ENCODE measurements around the gene RAB36.

RAB36 gene

DNA sequence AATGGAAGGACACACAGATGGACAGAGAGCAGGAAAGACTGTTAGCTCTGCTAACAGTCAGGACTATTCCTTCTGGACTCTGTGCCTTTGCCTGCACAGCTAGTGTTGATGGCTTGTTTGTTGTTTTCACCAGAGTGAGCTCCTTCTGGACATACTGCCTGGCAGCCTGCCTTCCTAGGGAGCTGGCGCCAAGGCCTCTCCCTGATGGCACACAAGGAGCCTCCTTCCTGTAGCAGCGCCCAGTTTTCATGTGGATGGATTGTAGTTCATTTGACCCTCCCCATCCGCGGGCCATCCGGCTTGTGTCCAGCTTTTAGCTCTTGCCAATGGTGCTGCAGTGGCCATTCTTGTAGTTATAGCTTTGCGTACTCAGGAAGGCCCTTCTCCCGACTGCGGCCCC is 18.4 kb downstream of the RAB36 start:
- no peak for DNase-seq

DNA sequence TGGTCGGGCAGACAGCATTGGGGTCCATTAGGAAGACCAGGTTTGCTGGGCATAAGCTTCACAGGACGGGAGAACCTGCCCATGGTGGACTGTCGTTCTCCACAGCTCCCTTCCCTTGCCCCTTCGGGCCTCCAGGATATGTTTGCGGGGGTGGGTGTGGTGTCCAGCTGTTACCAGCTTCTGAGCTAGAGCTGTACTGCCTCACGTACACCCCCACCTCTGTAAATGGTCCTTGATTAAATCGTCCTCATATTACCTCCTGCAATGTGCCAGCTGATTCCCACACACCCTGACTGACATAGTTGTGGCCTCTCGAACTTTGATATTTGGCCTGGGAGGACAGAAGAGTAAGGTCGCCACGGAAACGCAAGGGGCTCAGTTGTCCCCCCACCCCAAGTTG is 18.8 kb downstream of the RAB36 start:
- no peak for DNase-seq

- DNase-seq = no peak
Measured at GRCh38 chr22:23166042-23166831, 21.0 kb downstream of the RAB36 start.

GRCh38 chr22:23166841-23167616 is 21.8 kb downstream of the RAB36 start:
- no peak for DNase-seq

DNA sequence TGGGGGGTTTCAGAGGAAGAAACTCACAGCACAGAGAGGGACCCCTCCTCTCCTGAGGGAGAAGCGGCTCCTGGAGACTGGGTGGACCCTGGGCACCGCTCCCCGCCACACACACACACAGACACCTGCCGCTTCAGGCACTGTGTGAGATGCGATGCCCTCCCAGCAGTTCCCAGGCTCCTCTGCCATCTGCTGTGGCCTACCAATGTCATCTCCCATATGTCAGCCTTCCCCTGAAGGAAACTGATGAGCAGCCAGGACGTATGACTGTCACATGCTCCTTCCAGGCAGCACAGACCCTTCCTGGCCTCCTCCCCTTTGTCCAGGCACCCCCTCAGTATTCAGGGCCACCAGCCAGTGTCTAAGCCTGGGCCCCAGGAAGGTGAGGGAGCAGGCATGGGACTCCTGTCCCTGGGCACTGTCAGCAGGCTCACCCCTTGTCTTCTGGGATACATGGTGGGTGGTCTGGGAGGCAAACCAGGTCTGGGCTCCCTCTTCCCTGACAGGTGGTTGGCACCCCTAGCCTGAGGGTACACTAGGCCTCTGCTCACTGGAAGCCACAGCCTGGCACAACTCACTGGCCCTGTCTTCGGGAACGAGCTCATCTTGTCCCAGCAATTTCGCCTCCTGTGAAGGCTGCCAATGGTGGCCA is 23.2 kb downstream of the RAB36 start:
- peak; percentile 78 for DNase-seq

- DNase-seq = no peak
Measured at GRCh38 chr22:23169043-23169406, 23.7 kb downstream of the RAB36 start.

DNA sequence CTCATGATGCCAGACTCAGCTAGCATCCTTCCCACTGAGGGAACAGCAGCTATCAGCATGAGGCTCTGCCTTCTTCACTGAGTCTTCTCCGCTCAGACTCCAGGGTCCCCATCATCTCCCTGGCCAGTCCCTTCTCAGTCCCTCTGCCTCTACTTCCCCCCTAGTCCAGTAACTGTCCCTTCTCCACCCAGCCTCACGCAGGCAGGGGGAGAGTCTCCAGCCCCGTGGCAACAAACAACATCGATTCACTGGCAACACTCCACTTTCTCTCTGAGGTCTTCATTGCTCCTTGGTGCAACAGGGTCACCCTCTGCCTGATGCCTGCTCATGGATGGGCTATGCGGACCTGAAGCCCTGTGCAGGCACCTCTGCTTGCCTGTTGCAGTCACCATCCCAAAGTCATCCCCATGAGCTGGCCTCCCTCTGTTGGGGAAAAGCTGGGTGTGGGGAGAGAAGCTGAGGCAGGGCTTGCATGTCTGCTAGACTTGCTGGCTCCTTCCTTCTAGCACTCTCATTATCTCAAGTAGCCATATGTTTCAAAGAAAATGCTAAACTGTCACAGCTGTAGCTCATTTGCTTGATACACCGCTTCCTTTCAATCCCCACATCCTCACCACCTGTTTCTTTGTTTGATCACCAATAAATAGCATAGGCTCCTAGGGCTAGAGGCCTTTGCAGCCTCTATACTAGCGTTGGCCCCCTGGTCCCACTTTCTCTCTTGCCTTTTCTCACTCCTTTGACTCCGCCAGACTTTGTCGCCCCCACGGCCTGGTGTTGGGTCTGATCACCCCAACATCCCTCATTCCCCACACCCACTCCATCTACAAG is 30.8 kb downstream of the RAB36 start:
- DNase-seq = peak; percentile 98

GRCh38 chr22:23176645-23177027 is 31.4 kb downstream of the RAB36 start:
- DNase-seq = no peak

DNA sequence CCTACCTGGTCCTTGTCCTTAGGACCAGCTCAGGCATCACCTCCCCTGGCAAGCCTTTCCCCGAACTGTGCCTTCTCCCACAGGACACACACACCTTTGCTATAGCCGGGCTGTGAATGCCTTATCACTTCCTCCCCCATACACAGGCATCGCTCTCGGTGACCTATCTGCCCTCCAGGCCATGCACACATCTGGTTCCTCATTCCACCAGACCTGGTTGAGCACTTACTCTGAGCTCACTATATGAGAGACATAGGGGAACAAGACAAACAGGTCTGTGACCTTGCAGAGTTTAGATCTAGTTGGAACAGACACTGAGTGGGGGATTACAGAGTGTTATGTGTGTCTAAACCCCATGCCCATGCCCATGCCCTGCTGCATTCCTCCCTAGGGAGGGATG is 31.9 kb downstream of the RAB36 start:
- DNase-seq = no peak

DNA sequence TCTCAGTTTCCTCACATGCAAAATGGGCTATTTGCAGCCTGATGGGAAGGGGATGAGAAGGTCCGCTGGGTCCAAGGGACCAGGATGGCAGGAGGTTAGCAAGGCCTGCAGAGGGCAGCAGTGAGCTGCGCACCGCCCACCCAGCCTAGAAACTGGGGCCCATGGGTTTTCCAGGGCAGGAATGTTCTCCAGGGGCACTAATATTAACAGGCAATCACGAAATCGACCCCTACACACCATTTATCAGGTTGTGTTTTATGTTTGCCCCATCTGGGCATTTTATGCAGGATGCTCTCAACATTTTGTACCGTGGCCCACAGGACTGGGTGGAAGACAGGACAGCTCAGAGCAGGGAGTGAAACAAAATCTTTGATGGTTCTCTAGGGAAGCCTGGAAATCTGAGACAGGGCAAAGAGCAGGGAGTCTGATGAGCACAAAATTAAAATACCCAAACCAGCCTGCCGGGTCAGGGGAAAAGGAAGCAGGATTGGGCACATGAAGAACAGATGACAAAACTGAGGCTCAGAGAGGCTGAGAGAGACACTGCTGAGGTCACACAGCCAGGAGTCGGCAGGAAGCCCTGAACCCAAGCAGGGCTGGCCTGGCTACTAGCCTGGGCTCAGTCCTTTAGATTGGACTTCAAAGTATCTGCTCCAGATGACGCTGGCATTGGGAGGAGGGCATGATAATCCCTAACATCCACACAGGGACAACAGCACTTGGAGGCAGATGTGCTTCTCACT is 33.4 kb downstream of the RAB36 start:
- DNase-seq = no peak

GRCh38 chr22:23179381-23180299 is 34.4 kb downstream of the RAB36 start:
- DNase-seq = no peak

DNA sequence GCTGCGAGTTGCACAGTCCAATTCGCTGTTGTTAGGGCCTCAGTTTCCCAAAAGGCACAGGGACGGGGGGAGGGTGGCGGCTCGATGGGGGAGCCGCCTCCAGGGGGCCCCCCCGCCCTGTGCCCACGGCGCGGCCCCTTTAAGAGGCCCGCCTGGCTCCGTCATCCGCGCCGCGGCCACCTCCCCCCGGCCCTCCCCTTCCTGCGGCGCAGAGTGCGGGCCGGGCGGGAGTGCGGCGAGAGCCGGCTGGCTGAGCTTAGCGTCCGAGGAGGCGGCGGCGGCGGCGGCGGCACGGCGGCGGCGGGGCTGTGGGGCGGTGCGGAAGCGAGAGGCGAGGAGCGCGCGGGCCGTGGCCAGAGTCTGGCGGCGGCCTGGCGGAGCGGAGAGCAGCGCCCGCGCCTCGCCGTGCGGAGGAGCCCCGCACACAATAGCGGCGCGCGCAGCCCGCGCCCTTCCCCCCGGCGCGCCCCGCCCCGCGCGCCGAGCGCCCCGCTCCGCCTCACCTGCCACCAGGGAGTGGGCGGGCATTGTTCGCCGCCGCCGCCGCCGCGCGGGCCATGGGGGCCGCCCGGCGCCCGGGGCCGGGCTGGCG is 35.1 kb downstream of the RAB36 start, which contains the start of gene BCR:
TSS of gene BCR (plus strand) at position 209 of the 592 bp plus-strand sequence. CDS start 452 bp downstream, outside the sequence.
- DNase-seq = no peak

GRCh38 chr22:23180893-23181720 is 35.8 kb downstream of the RAB36 start:
- DNase-seq = no peak

DNA sequence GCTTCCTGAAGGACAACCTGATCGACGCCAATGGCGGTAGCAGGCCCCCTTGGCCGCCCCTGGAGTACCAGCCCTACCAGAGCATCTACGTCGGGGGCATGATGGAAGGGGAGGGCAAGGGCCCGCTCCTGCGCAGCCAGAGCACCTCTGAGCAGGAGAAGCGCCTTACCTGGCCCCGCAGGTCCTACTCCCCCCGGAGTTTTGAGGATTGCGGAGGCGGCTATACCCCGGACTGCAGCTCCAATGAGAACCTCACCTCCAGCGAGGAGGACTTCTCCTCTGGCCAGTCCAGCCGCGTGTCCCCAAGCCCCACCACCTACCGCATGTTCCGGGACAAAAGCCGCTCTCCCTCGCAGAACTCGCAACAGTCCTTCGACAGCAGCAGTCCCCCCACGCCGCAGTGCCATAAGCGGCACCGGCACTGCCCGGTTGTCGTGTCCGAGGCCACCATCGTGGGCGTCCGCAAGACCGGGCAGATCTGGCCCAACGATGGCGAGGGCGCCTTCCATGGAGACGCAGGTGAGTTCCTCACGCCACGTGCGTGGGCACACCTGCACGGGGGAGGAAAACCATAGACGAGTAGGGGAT is 36.5 kb downstream of the RAB36 start:
- DNase-seq = no peak

DNA sequence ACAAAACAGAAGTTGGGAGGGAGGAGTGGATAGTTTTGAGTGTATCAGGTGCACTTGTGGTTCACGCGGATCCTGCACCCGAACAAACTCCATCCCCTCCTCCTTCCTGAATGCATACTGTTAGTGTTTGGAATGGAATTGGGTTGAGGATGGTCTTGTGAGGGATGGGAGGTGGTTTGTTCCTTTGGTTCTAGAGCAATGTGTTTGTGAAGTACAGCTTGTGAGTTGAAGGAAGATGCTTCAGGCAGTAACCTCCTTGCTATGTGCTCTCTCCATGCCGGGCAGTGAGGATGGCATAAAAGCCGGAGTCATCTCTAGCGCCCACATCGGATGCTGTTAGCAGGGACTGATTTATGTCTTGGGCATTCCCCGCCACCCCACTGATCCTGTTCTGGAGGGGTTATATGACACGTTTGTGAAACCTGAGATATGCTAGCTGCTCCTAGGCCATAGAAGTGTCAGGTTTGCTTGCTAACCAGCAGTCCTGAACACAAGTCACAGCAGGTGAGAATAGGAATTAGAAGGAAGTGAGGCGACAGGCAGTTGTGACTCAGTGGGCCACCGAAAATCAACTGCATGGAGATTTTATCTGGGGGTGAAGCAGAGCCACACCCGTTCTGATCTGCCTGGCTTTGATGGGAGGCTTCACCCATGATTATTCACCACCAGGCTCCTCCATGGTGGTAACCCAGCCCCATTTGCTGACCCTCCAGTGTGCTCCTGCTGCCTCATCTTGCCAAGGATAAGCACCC is 37.2 kb downstream of the RAB36 start:
- no peak for DNase-seq

- peak; percentile 61 for DNase-seq
Measured at GRCh38 chr22:23183061-23183698, 37.9 kb downstream of the RAB36 start.

- no peak for DNase-seq
Measured at GRCh38 chr22:23184100-23184763, 39.0 kb downstream of the RAB36 start.

All from NCI-H524 treated with DMSO at 0.1 percent for 48 hours (cell line).